AG04450 (cell line): ENCODE results near the gene WDR4. TPM values are rescaled to one million over a fixed set of nuclear protein-coding genes. Genes with fewer than 3 reads are reported as not detected.

Experiments
- CTCF ChIA-PET: fragments of 300-600, 350-600 bp; formaldehyde crosslinking; extraction: SDS; loops from one replicate; lab custom pipeline; 2022; ENCODE audit warnings: antibody characterized with exemption, inconsistent platforms; lab: Charles Lee
- POLR2A ChIA-PET: fragments of 350-600 bp; formaldehyde crosslinking; extraction: SDS; loops from one replicate; lab custom pipeline; 2021; ENCODE audit warnings: antibody characterized with exemption, inconsistent platforms; lab: Yijun Ruan, JAX
- DNase-seq: peaks from one replicate; pipeline ENCODE4 v3.0.0-alpha.2; 2011; ENCODE audit warnings: low read depth, low spot score
- H3K27ac ChIP-seq: one replicate; pipeline ENCODE4 v1.5.1; 2012; ENCODE audit warnings: low read depth, low read length, control low read depth
- H3K27me3 ChIP-seq: one replicate; pipeline ENCODE4 v1.6.0; 2012; ENCODE audit warnings: low read length; ENCODE audit not compliant: control insufficient read depth, insufficient read depth
- H3K4me3 ChIP-seq: 2 replicates; pipeline ENCODE4 v1.5.1; 2011; ENCODE audit warnings: mild to moderate bottlenecking, low read depth, low read length, control low read depth
- H3K9me3 ChIP-seq: 2 replicates; pipeline ENCODE4 v1.5.1; 2012; ENCODE audit warnings: low read length; ENCODE audit not compliant: control insufficient read depth, insufficient read depth
- CTCF ChIP-seq: IDR thresholded peaks from 2 replicates; pipeline ENCODE4 v1.5.1; 2011; ENCODE audit warnings: low read depth, low read length, control low read depth, inconsistent platforms
- polyA plus RNA-seq: library from polyadenylated mRNA; depleted of rRNA; stranded (reverse); fragments of >200 nt; gene quantifications from 2 replicates; pipeline ENCODE4 v1.2.3, GENCODE V29; 2011; rRNA removed

The WDR4 gene
- polyA plus RNA-seq, 1 experiment, result 8.9 TPM

DNA sequence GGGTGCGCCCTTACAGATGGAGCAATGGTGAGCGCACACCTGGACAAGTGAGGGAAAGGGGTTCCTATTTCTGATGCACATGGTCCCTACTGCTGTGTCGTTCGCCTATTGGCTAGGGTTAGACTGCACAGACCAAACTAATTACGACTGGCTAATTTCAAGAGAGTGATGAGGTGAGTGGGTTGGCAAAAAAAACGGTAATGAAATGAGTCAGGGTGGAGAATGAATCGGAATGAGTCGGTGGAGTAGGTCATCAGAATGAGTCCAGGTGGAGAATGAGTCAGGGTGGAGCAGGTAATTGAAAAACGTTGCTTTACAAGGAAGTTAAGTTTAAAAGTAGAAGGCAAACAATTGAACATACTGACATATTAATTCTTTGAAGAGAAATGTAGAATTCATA lies 79.8 kb downstream of the WDR4 start:
- Histone ChIP-seq H3K9me3 (no peaks in the 10 kb centered on the region), H3K27me3 (peaks cover 5% of the 10 kb centered on the region), H3K27ac (no peak overlapping the region), H3K4me3 (no peak overlapping the region)
- no peak for TF ChIP-seq CTCF
- POLR2A ChIA-PET, result no interaction called here
- no peak for DNase-seq
- CTCF ChIA-PET, result no interaction called here

Other genes with a start within 250 kb of the WDR4 start
- 0.14 TPM in 1 of 2 replicates, not detected in the other for gene PDE9A, start 225.9 kb downstream of the WDR4 start, polyA plus RNA-seq
- 25.9 and 26.9 TPM in 2 replicates for gene NDUFV3, start 13.8 kb upstream of the WDR4 start, polyA plus RNA-seq
- not detected in 2 replicates for gene ERVH48-1, start 46.1 kb upstream of the WDR4 start, polyA plus RNA-seq
- 57.4 and 65.6 TPM in 2 replicates for gene PKNOX1, start 95.0 kb upstream of the WDR4 start, polyA plus RNA-seq
- gene CBS, start 196.3 kb upstream of the WDR4 start, polyA plus RNA-seq, result 41.1 and 42.2 TPM in 2 replicates
- 3.8 and 56.9 TPM in 2 replicates for gene U2AF1, start 228.0 kb upstream of the WDR4 start, polyA plus RNA-seq